ENCODE measurements around the gene ICAM1.
A peak's percentile ranks its signal among the peaks of the same experiment; 100 is the strongest.
"Not testable (repeated sequence)": the region's sequence is repeated elsewhere in the genome, so short reads cannot be mapped to it uniquely, and the experiment has no call there.

The ICAM1 gene

GRCh38 chr19:10270616-10271394 lies at the start of gene ICAM1:
TSS of gene ICAM1 (plus strand) at chr19:10271120. CDS start at chr19:10271160, 40 bp downstream.
- peak; percentile 26 to 52 for DNase-seq (ENCODE audit: extremely low read depth in 1 of 2, low read depth in 1 of 2)

- DNase-seq (ENCODE audit: extremely low read depth in 1 of 2, low read depth in 1 of 2): no peak
Measured at GRCh38 chr19:10222201-10222890, 48.6 kb upstream of the ICAM1 start.

GRCh38 chr19:10223488-10224213 lies 47.3 kb upstream of the ICAM1 start:
- DNase-seq (ENCODE audit: extremely low read depth in 1 of 2, low read depth in 1 of 2): no peak

- no peak for DNase-seq (ENCODE audit: extremely low read depth in 1 of 2, low read depth in 1 of 2)
Measured at GRCh38 chr19:10224337-10224736, 46.6 kb upstream of the ICAM1 start.

GRCh38 chr19:10226021-10226375 lies 44.9 kb upstream of the ICAM1 start:
- no peak for DNase-seq (ENCODE audit: extremely low read depth in 1 of 2, low read depth in 1 of 2)

- DNase-seq (ENCODE audit: extremely low read depth in 1 of 2, low read depth in 1 of 2): no peak
Measured at GRCh38 chr19:10226376-10227025, 44.4 kb upstream of the ICAM1 start.

- no peak for DNase-seq (ENCODE audit: extremely low read depth in 1 of 2, low read depth in 1 of 2)
Measured at GRCh38 chr19:10227026-10227971, 43.6 kb upstream of the ICAM1 start.

GRCh38 chr19:10228393-10228792 lies 42.5 kb upstream of the ICAM1 start:
- no peak for DNase-seq (ENCODE audit: extremely low read depth in 1 of 2, low read depth in 1 of 2)

GRCh38 chr19:10228920-10229319 lies 42.0 kb upstream of the ICAM1 start:
- DNase-seq (ENCODE audit: extremely low read depth in 1 of 2, low read depth in 1 of 2): no peak

GRCh38 chr19:10230173-10230860 lies 40.6 kb upstream of the ICAM1 start:
- DNase-seq (ENCODE audit: extremely low read depth in 1 of 2, low read depth in 1 of 2): peak in 1 of 2 donors; percentile 32

- DNase-seq (ENCODE audit: extremely low read depth in 1 of 2, low read depth in 1 of 2): peak in 1 of 2 donors; percentile 46
Measured at GRCh38 chr19:10230861-10231611, 39.9 kb upstream of the ICAM1 start, which contains the start of gene S1PR2. TSS of gene S1PR2 (minus strand) at chr19:10231331. CDS start at chr19:10224905, 6,426 bp downstream.

- DNase-seq (ENCODE audit: extremely low read depth in 1 of 2, low read depth in 1 of 2): no peak
Measured at GRCh38 chr19:10231612-10232228, 39.2 kb upstream of the ICAM1 start.

- DNase-seq (ENCODE audit: extremely low read depth in 1 of 2, low read depth in 1 of 2): no peak
Measured at GRCh38 chr19:10233946-10234345, 37.0 kb upstream of the ICAM1 start.

GRCh38 chr19:10235003-10235402 lies 35.9 kb upstream of the ICAM1 start:
- no peak for DNase-seq (ENCODE audit: extremely low read depth in 1 of 2, low read depth in 1 of 2)

GRCh38 chr19:10235409-10235808 lies 35.5 kb upstream of the ICAM1 start:
- DNase-seq (ENCODE audit: extremely low read depth in 1 of 2, low read depth in 1 of 2): not testable (repeated sequence)

- no peak for DNase-seq (ENCODE audit: extremely low read depth in 1 of 2, low read depth in 1 of 2)
Measured at GRCh38 chr19:10237702-10238101, 33.2 kb upstream of the ICAM1 start.

- no peak for DNase-seq (ENCODE audit: extremely low read depth in 1 of 2, low read depth in 1 of 2)
Measured at GRCh38 chr19:10238172-10238783, 32.6 kb upstream of the ICAM1 start.
